HCT116 (cell line): ENCODE data around the gene SFT2D2. TPM values are rescaled to one million over a fixed set of nuclear protein-coding genes. Genes with fewer than 3 reads are reported as not detected.

Experiments
- ATAC-seq: fragments of 200-7000 bp; cut with Tn5 transposase; 2 replicates; pipeline ENCODE4 v1.9.1; 2020; ENCODE audit warnings: mild to moderate bottlenecking, moderate library complexity
- BruUV-seq: library from RNA; stranded (reverse); fragments of 400-500 nt; replicated peaks from 2 replicates; lab custom pipeline; 2021; lab: Mats Ljungman, UMichigan
- CTCF ChIA-PET: fragments of 300-600 bp; sonication (Branson Sonifier 250); formaldehyde crosslinking; loops from one replicate; lab custom pipeline; 2021; ENCODE audit warnings: antibody characterized with exemption; lab: Charles Lee
- POLR2A ChIA-PET: fragments of 300-600, 350-600 bp; sonication (Branson Sonifier 250); formaldehyde crosslinking; loops from one replicate; lab custom pipeline; 2021; ENCODE audit warnings: antibody characterized with exemption; lab: Charles Lee
- RAD21 ChIA-PET, 2 experiments: fragments of 300-600 bp; sonication (Branson Sonifier 250); formaldehyde crosslinking; loops; one replicate each; lab custom pipeline; 2023; ENCODE audit warnings: low total read pairs in 2 of 2; ENCODE audit not compliant: uncharacterized antibody in 2 of 2, unreplicated experiment in 2 of 2, low non-redundant PET in 1 of 2; lab: Charles Lee
- DNase-seq: peaks from one replicate; pipeline ENCODE4 v3.0.0-alpha.2; 2010; ENCODE audit warnings: low read depth, low spot score
- H2AFZ ChIP-seq: fragments of 200-600 bp; shearing (Covaris generic), sonication (generic); 2 replicates; pipeline ENCODE4 v1.6.1; 2017; ENCODE audit warnings: low read depth, mixed run types, mixed read lengths, antibody characterized with exemption, low read length; ENCODE audit not compliant: poor library complexity, severe bottlenecking
- H3K27ac ChIP-seq: 2 replicates; pipeline ENCODE4 v1.5.1; 2012; ENCODE audit warnings: low read depth, low read length
- H3K27me3 ChIP-seq: fragments of 200-600 bp; sonication (generic); 2 replicates; pipeline ENCODE4 v1.6.1; 2016; ENCODE audit warnings: mixed run types, low read length, mixed read lengths; ENCODE audit not compliant: insufficient read depth
- H3K36me3 ChIP-seq, 2 experiments: fragments of 200-500 bp in 1 of 2; fragments of 200-600 bp in 1 of 2; sonication (Bioruptor generic) in 1 of 2; sonication (generic) in 1 of 2; 2 replicates each; pipeline versions ENCODE4 v1.5.1 to v1.6.1; 2014 to 2016; ENCODE audit warnings: low read length in 2 of 2, inconsistent platforms in 1 of 2, mixed read lengths in 1 of 2, mixed run types in 1 of 2; ENCODE audit not compliant: insufficient read depth in 2 of 2, control insufficient read depth in 1 of 2
- H3K4me1 ChIP-seq, 2 experiments: fragments of 200-600 bp in 1 of 2; sonication (generic) in 1 of 2; 2 replicates each; pipeline versions ENCODE4 v1.5.1 to v1.6.1; 2012 to 2017; ENCODE audit warnings: low read length in 2 of 2, inconsistent platforms in 1 of 2, mild to moderate bottlenecking in 1 of 2, mixed read lengths in 1 of 2, mixed run types in 1 of 2, moderate library complexity in 1 of 2; ENCODE audit not compliant: insufficient read depth in 2 of 2, control insufficient read depth in 1 of 2
- H3K4me2 ChIP-seq: fragments of 200-600 bp; sonication (generic); 2 replicates; pipeline ENCODE4 v1.6.1; 2017; ENCODE audit warnings: mixed run types, low read length, mixed read lengths
- H3K4me3 ChIP-seq, 2 experiments: fragments of 200-600 bp in 1 of 2; sonication (generic) in 1 of 2; replicated peaks in 1 of 2; 2 replicates each; pipeline ENCODE4 v1.5.1; 2011 to 2016; ENCODE audit warnings: low read length in 2 of 2, control low read depth in 1 of 2, low read depth in 1 of 2, mild to moderate bottlenecking in 1 of 2, mixed read lengths in 1 of 2, mixed run types in 1 of 2
- H3K79me2 ChIP-seq: fragments of 200-600 bp; sonication (generic); 2 replicates; pipeline ENCODE4 v1.6.1; 2017; ENCODE audit warnings: mild to moderate bottlenecking, mixed run types, low read length, moderate library complexity, mixed read lengths; ENCODE audit not compliant: insufficient read depth
- H3K9ac ChIP-seq: fragments of 200-600 bp; sonication (generic); 2 replicates; pipeline ENCODE4 v1.6.1; 2016; ENCODE audit warnings: low read length, mixed read lengths
- H3K9me2 ChIP-seq: fragments of 200-600 bp; sonication (generic), shearing (Covaris generic); 2 replicates; pipeline ENCODE4 v1.6.1; 2017; ENCODE audit warnings: mixed run types, mild to moderate bottlenecking, moderate library complexity; ENCODE audit not compliant: insufficient read depth
- H3K9me3 ChIP-seq, 2 experiments: fragments of 200-500 bp in 1 of 2; fragments of 200-600 bp in 1 of 2; sonication (Bioruptor generic) in 1 of 2; sonication (generic) in 1 of 2; 2 replicates each; pipeline ENCODE4 v1.6.1; 2014 to 2017; ENCODE audit warnings: low read length in 2 of 2, mixed read lengths in 2 of 2, inconsistent platforms in 1 of 2, low read depth in 1 of 2, mild to moderate bottlenecking in 1 of 2, mixed run types in 1 of 2, moderate library complexity in 1 of 2; ENCODE audit not compliant: control insufficient read depth in 1 of 2, insufficient read depth in 1 of 2
- H4K20me1 ChIP-seq: fragments of 200-600 bp; sonication (generic), shearing (Covaris generic); 2 replicates; pipeline ENCODE4 v1.6.1; 2017; ENCODE audit warnings: mixed run types, mild to moderate bottlenecking, moderate library complexity; ENCODE audit not compliant: insufficient read depth
- CBX3 ChIP-seq: IDR thresholded peaks from 2 replicates; pipeline ENCODE4 v1.6.1; 2012; ENCODE audit warnings: low read depth
- CEBPB ChIP-seq: IDR thresholded peaks from 2 replicates; pipeline ENCODE4 v1.6.1; 2012; ENCODE audit warnings: low read depth
- EGR1 ChIP-seq: IDR thresholded peaks from 2 replicates; pipeline ENCODE4 v1.6.1; 2012; ENCODE audit warnings: low read depth
- ELF1 ChIP-seq: IDR thresholded peaks from 2 replicates; pipeline ENCODE4 v1.6.1; 2012; ENCODE audit warnings: low read depth, borderline replicate concordance
- EZH2 ChIP-seq: fragments of 200-600 bp; sonication (generic); IDR thresholded peaks from 2 replicates; pipeline ENCODE4 v1.6.1; 2017; ENCODE audit warnings: antibody characterized with exemption, mixed run types
- FOSL1 ChIP-seq: IDR thresholded peaks from 2 replicates; pipeline ENCODE4 v1.6.1; 2012; ENCODE audit warnings: low read depth
- JUND ChIP-seq: IDR thresholded peaks from 2 replicates; pipeline ENCODE4 v1.6.1; 2012
- POLR2A ChIP-seq: IDR thresholded peaks from 2 replicates; pipeline ENCODE4 v1.7.0; 2011; ENCODE audit warnings: borderline replicate concordance; ENCODE audit not compliant: insufficient read depth, insufficient read length; ENCODE audit errors: extremely low read depth
- RAD21 ChIP-seq: IDR thresholded peaks from 2 replicates; pipeline ENCODE4 v1.6.1; 2012; ENCODE audit warnings: low read depth, mild to moderate bottlenecking
- SIN3A ChIP-seq: IDR thresholded peaks from 2 replicates; pipeline ENCODE4 v1.6.1; 2012; ENCODE audit warnings: low read depth
- SRF ChIP-seq: IDR thresholded peaks from 2 replicates; pipeline ENCODE4 v1.6.1; 2012; ENCODE audit warnings: low read depth
- YY1 ChIP-seq: IDR thresholded peaks from 2 replicates; pipeline ENCODE4 v1.6.1; 2011; ENCODE audit warnings: low read length, low read depth, moderate library complexity, mild to moderate bottlenecking; ENCODE audit not compliant: insufficient replicate concordance; ENCODE audit errors: extremely low read depth
- ZFX ChIP-seq: fragments of 450-650 bp; IDR thresholded peaks from 2 replicates; pipeline ENCODE4 v1.6.1; 2017
- ZNF274 ChIP-seq: fragments of 200-500 bp; sonication (Bioruptor generic); IDR thresholded peaks from 2 replicates; pipeline ENCODE4 v1.6.1; 2014; ENCODE audit warnings: mild to moderate bottlenecking, low read depth, low read length, inconsistent platforms
- intact Hi-C: fragments of 100-400 bp; cut with micrococcal nuclease; formaldehyde crosslinking; loops from 2 replicates; pipeline ENCODE4 v1.10.0; 2022
- total RNA-seq: library from RNA; stranded (reverse); gene quantifications from one replicate; pipeline ENCODE4 v1.2.1, GENCODE V29; 2021; ENCODE audit not compliant: unreplicated experiment
- TF ChIP-seq, protein P1 (sequence below): IDR thresholded peaks from 2 replicates; pipeline ENCODE4 v1.6.1; 2012; ENCODE audit warnings: low read depth
- TF ChIP-seq, protein P2 (sequence below): IDR thresholded peaks from 2 replicates; pipeline ENCODE4 v1.6.1; 2011; ENCODE audit warnings: mild to moderate bottlenecking, low read length, moderate library complexity; ENCODE audit not compliant: insufficient replicate concordance; ENCODE audit errors: extremely low read depth
- TF ChIP-seq, protein P3 (sequence below): IDR thresholded peaks from 2 replicates; pipeline ENCODE4 v1.6.1; 2012
- TF ChIP-seq, protein P4 (sequence below), 3 experiments: fragments of 200-600 bp in 1 of 3; sonication (generic) in 1 of 3; IDR thresholded peaks in 2 of 3; conservative IDR thresholded peaks in 1 of 3; 2 replicates each; pipeline ENCODE4 v1.5.1; 2012 to 2017; ENCODE audit warnings: low read depth in 2 of 3, low read length in 2 of 3, antibody characterized with exemption in 1 of 3, borderline replicate concordance in 1 of 3, control low read depth in 1 of 3, mild to moderate bottlenecking in 1 of 3, mixed read lengths in 1 of 3, mixed run types in 1 of 3, moderate library complexity in 1 of 3; ENCODE audit not compliant: insufficient read depth in 1 of 3

Gene SFT2D2
- total RNA-seq, 1 experiment from 2014 or later: 57.5 TPM

DNA sequence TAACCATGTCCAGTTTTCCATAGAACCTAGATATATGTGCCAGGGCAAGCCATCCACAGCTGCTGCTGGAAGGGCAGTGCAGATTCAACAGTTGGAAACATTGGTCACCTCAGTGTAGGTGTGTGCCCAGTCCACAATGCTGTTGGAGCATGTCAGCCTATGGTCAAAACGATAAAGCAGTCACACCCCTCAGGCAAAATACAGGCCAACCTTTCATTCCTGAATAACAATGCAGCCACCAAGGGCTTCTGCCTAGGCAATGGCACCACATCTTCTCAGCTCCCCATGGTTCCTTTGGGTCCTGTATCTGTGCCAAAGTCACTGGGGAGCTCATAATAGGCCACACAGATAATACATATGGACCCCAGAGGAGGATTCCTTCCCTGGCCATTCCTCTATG lies 39.8 kb downstream of the SFT2D2 start:
- POLR2A ChIA-PET: no interaction called here
- Histone ChIP-seq H3K79me2 (no peaks in the 10 kb centered on the region), H4K20me1 (no peaks in the 10 kb centered on the region), H3K9me3 (no peaks in the 10 kb centered on the region; a peak in 1 of 4 replicates), H3K9me2 (no peaks in the 10 kb centered on the region), H3K4me1 (no peaks in the 10 kb centered on the region), H3K4me3 (no peak overlapping the region), H3K36me3 (no peaks in the 10 kb centered on the region), H3K9ac (no peak overlapping the region), H2AFZ (no peak overlapping the region), H3K4me2 (no peak overlapping the region), H3K27ac (no peak overlapping the region), H3K27me3 (no peaks in the 10 kb centered on the region)
- ATAC-seq: no peak
- CTCF ChIA-PET: no interaction called here
- RAD21 ChIA-PET: no interaction called here
- BruUV-seq: no TSS peak
- intact Hi-C loops: no loop called here
- no peak for DNase-seq
- no peak for TF ChIP-seq RAD21
- TF ChIP-seq JUND: no peak
- TF ChIP-seq SIN3A: no peak
- TF ChIP-seq, protein P1, sequence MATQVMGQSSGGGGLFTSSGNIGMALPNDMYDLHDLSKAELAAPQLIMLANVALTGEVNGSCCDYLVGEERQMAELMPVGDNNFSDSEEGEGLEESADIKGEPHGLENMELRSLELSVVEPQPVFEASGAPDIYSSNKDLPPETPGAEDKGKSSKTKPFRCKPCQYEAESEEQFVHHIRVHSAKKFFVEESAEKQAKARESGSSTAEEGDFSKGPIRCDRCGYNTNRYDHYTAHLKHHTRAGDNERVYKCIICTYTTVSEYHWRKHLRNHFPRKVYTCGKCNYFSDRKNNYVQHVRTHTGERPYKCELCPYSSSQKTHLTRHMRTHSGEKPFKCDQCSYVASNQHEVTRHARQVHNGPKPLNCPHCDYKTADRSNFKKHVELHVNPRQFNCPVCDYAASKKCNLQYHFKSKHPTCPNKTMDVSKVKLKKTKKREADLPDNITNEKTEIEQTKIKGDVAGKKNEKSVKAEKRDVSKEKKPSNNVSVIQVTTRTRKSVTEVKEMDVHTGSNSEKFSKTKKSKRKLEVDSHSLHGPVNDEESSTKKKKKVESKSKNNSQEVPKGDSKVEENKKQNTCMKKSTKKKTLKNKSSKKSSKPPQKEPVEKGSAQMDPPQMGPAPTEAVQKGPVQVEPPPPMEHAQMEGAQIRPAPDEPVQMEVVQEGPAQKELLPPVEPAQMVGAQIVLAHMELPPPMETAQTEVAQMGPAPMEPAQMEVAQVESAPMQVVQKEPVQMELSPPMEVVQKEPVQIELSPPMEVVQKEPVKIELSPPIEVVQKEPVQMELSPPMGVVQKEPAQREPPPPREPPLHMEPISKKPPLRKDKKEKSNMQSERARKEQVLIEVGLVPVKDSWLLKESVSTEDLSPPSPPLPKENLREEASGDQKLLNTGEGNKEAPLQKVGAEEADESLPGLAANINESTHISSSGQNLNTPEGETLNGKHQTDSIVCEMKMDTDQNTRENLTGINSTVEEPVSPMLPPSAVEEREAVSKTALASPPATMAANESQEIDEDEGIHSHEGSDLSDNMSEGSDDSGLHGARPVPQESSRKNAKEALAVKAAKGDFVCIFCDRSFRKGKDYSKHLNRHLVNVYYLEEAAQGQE: no peak
- TF ChIP-seq ZFX: no peak
- TF ChIP-seq ELF1: no peak
- no peak for TF ChIP-seq EZH2
- no peak for TF ChIP-seq POLR2A
- TF ChIP-seq ZNF274: no peak
- no peak for TF ChIP-seq CBX3
- no peak for TF ChIP-seq EGR1
- TF ChIP-seq, protein P2, sequence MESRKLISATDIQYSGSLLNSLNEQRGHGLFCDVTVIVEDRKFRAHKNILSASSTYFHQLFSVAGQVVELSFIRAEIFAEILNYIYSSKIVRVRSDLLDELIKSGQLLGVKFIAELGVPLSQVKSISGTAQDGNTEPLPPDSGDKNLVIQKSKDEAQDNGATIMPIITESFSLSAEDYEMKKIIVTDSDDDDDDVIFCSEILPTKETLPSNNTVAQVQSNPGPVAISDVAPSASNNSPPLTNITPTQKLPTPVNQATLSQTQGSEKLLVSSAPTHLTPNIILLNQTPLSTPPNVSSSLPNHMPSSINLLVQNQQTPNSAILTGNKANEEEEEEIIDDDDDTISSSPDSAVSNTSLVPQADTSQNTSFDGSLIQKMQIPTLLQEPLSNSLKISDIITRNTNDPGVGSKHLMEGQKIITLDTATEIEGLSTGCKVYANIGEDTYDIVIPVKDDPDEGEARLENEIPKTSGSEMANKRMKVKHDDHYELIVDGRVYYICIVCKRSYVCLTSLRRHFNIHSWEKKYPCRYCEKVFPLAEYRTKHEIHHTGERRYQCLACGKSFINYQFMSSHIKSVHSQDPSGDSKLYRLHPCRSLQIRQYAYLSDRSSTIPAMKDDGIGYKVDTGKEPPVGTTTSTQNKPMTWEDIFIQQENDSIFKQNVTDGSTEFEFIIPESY: no peak
- TF ChIP-seq, protein P3, sequence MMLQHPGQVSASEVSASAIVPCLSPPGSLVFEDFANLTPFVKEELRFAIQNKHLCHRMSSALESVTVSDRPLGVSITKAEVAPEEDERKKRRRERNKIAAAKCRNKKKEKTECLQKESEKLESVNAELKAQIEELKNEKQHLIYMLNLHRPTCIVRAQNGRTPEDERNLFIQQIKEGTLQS: no peak
- no peak for TF ChIP-seq CEBPB
- TF ChIP-seq, protein P4, sequence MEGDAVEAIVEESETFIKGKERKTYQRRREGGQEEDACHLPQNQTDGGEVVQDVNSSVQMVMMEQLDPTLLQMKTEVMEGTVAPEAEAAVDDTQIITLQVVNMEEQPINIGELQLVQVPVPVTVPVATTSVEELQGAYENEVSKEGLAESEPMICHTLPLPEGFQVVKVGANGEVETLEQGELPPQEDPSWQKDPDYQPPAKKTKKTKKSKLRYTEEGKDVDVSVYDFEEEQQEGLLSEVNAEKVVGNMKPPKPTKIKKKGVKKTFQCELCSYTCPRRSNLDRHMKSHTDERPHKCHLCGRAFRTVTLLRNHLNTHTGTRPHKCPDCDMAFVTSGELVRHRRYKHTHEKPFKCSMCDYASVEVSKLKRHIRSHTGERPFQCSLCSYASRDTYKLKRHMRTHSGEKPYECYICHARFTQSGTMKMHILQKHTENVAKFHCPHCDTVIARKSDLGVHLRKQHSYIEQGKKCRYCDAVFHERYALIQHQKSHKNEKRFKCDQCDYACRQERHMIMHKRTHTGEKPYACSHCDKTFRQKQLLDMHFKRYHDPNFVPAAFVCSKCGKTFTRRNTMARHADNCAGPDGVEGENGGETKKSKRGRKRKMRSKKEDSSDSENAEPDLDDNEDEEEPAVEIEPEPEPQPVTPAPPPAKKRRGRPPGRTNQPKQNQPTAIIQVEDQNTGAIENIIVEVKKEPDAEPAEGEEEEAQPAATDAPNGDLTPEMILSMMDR (IDR thresholded peaks at IDR 0.05 in 2 of 3, conservative IDR thresholded peaks at IDR 0.05 in 1 of 3; ENCODE audit: borderline replicate concordance in 1 of 3, insufficient read depth in 1 of 3, low read depth in 2 of 3, low read length in 2 of 3): no peak
- no peak for TF ChIP-seq SRF
- no peak for TF ChIP-seq FOSL1
- TF ChIP-seq YY1: no peak
